GM21423 (cell line): Measurements from ENCODE around the gene RAP1GAP2.
A peak's percentile ranks its signal among the peaks of the same experiment; 100 is the strongest.
"Not testable (repeated sequence)": the region's sequence is repeated elsewhere in the genome, so short reads cannot be mapped to it uniquely, and the experiment has no call there.

Experiments
- ATAC-seq: cut with Tn5 transposase; IDR thresholded peaks from one replicate; pipeline ENCODE4 v1.9.1; 2021; ENCODE audit warnings: mild to moderate bottlenecking, moderate library complexity; ENCODE audit not compliant: unreplicated experiment

The RAP1GAP2 gene

DNA sequence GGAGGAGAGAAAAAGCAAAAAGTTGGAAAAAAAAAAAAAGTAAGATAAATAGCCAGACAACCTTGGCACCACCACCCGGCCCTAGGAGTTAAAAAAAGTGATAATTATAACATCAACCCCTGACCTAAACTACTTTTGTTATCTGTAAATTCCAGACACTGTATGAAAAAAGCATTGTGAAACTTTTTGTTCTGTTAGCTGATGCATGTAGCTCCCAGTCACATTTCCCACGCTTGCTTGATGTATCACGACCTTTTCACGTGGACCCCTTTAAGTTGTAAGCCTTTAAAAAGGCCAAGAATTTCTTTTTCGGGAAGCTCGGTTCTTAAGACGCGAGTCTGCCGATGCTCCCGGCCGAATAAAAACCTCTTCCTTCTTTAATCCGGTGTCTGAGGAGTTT lies 10.9 kb upstream of the RAP1GAP2 start:
- ATAC-seq, result not testable (repeated sequence)

DNA sequence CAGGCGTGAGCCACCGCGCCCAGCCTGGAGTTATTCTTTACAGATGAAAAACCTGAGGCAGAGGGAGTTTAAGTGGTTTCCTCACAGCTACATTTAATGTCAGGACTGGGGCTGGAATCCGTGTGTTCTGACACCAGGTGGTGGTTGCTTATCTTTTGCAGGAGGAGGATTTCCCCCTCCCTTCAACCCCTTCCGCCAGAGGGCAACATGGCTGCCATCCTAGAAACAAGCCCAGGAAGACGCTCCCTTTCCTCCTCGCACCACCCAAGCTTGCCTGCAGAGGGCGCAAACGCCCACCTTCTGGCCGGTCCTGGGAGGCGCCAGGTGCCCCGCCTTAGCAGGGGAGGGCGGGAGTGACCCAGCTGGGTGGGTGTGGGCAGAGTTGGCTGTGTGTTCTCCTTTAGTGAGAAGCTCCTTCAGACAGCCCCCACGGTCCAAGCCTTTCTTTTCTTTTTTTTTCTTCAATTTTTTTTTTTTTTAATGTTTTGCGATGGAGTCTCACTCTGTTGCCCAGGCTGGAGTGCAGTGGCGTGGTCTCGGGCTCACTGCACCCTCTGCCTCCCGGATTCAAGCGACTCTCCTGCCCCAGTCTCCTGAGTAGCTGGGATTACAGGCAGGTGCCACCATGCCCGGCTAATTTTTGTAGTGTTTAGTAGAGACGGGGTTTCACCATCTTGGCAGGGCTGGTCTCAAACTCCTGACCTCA lies 9.9 kb upstream of the RAP1GAP2 start:
- ATAC-seq, result peak; percentile 87

DNA sequence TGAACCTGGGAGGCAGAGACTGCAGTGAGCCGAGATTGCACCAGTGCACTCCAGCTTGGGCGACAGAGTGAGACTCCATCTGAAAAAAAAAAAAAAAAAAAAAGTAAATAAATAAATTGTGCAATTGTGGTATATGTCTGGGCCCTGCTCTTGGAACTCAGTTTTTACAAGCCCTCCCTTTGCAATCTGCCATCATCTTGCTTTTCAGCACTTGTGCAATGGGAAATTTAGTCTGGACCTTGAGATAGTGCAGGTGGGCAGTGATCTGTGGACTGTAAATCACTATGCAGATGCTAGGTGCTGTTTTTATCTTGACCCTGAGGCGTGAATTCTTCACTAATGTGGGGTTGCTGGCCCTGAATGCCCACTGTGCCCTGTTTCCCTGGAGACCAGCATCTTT lies 6.5 kb upstream of the RAP1GAP2 start:
- no peak for ATAC-seq

DNA sequence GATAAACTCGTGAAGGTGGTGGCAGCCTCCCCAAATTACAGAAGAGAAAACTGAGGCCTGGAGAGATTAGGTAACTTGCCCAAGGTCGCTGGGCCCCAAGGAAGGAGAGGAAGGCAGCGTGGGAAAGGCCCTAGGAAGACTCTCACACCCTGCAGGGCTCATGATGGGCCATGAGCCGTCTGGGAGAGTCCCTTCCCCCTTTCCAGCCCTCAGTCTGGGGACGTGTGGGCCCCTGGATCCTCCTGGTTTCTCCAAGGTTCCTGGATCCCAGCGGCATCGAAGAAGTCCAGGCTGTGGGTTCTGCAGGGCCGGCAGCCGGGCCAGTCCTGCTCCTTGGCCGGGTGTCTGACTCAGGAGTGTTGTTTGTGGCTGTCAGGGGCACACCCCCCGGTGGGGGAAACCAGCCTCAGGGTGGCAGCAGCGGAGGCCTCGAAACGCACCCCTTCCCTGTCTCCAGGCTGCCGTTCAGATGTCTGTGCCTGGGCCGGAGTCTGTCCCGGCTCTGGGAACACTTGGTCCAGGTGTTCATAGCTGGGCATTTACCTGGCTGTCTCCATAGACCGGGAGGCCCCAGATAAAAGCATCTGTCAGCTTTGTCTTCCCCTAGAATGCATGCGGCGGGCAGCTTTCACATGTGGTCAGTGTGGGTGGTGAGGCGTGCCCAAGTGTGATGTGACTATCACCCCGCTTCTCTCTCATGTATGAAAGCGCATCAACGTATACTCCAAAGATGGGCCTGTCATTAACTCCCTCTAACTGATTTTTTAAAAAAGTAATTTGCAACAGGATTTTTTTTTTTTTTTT lies 3.7 kb upstream of the RAP1GAP2 start:
- ATAC-seq, result peak; percentile 36

DNA sequence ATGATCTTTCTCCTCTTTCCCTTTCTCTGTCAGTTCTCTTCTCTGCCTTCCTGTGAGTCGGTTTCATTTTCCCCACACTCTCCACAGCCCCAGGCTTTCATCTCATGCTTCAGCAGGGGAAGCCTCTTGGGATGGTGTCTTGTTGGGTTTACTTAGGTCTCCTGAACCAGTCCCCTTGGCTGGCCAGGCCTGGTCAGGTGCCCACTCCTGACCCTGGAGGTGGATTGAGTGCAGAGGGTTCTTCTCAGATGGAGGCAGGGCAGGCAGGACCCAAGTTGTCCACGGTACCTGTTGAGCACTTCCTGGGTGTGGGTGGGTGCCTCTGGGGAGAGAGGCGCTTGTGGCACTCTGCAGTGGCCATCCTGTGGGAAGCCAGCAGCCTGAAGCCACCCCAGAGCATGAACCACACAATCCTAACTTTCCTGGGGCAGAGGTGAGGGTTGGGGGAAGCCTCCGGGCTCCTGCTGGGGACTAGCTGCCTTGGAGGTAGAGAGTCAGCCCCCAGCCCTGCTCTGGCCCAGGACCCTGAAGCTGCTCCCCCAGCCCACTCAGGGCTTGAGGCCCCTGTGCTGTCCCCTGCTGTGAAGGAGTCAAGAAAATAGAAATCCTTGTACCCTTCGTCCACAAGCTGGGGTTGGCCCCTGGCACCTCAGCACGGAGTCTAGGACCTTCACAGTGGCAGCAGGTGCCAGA lies 2.0 kb upstream of the RAP1GAP2 start:
- ATAC-seq, result no peak

DNA sequence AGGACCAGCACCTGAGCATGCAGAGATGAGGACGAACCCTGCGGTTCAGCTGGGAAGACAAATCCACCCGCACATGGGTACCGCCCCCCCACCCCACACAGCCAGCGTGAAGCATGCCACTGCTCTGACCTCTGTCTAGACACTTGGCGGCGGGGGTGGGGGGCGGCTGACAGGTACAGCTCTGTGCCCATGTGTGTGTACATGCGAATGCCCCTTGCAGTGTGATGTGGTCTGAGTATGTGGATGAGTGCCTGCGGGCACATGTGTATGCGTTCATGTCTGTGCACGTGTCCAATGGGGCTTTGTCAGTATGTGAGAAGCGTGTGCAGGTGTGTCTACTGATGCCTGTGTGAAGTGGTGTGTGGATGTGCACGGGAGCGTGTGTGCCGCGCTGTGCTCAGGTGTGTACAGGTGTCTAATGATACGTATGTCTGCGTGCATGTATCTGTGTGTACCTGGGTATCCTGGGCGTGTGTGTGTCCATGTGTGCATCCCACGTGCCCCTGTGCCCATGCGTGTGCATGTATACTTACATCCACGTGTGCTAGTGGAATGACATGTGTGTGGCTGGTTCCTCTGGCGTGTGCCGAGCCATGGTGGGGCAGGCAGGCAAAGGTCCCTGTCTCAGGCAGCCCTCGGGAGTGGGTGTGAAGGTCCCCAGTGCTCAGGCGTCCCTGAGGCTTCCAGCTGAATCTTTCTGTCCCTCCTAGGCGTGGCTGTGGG lies 636 bp upstream of the RAP1GAP2 start:
- no peak for ATAC-seq

DNA sequence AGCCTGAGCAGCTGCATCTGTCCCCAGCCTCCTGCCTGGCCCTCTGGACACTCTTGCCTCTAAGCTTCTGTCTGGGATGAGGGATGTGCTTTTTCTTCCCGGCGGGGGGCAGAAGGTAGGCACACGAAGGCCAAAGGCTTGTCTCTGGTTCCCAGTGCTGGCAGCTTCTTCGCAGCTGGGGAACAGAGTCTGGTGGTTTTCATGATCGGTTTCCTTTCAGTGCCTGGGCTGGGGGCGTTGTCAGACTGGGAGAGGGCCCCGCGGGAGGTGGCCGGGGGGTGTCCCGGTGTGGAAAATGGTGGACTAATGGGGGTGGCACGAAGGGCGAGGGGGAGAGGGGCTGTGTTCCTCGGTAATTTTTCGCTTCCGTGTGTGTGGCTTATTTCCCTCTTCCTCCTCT lies 988 bp downstream of the RAP1GAP2 start:
- ATAC-seq, result no peak

DNA sequence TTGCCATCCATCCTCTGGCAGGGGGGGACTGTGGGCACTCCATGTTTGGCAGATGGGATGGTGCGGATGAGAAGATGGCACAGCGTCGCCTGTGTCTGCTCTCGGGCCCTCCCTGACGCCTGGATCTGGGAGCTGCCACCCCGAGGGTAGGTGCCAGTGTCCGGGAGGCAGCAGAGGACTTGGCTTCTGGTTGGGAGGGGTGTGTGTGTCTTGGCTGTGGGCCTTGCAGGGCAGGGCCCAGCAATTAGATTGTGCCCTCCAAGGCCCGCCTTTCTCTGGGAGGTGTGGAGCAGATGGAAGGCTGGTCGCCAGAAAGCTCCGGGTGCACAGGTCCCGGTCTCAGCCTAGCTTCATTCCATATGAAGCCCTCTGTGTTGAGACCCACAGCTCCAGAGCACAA lies 1.4 kb downstream of the RAP1GAP2 start:
- ATAC-seq, result no peak

DNA sequence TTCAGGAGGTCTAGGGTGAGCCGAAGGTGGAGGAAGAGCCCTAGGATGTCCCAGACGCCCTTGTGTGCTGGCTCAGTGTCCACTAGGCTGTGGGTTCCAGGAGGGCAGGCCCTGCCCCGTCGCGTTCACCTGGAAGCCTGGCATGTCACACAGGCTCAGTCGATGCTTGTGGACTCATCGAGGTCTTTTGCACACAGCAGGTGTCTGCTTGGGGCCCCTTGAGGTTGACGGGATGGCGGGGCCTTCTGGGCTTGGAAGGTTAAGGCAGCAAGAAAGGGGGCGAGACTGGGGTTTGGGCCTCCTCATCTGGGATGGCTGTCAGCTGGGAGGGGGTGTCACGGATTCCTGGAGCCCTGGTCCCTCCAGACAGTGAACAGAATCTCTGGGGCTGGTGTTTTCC lies 1.9 kb downstream of the RAP1GAP2 start:
- no peak for ATAC-seq

DNA sequence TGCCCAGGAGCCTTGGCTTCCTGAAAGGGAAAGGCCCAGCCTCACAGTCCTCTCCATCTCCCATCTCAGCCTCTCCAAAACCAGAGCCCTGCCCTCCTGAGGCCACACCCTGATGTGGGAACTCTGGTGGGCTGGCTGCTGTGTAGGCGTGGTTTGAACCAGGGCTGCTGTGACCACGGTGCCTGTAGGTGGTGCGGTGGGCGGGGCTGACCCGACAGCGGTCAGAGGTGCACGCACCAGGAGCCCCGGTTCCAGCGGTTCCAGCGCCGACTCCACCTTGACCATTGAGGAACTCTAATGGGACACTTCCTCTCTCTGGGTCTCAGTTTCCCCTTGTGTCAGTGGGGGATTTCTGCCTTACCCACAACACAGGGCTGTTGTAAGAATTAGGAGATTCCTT lies 2.4 kb downstream of the RAP1GAP2 start:
- ATAC-seq, result no peak

DNA sequence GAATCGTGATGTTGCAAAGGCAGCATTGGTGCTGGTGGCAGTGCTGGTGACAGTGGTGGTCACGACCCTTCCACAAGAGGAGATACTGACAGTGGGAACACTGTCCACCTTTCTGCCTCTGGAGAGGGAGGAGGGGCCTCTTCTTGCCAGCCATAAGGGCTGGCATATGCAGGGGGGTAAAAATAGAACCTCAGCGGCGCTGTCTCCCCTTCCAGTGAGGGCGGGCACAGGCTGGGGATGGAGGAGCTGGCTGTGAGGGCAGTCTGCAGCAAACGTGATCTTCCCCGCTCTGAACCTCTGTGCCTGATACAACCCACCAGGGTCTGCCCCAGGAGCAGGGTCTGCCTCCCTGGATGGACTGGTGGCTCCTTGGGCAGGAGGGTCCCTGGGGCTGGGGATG lies 3.4 kb downstream of the RAP1GAP2 start:
- ATAC-seq, result no peak

DNA sequence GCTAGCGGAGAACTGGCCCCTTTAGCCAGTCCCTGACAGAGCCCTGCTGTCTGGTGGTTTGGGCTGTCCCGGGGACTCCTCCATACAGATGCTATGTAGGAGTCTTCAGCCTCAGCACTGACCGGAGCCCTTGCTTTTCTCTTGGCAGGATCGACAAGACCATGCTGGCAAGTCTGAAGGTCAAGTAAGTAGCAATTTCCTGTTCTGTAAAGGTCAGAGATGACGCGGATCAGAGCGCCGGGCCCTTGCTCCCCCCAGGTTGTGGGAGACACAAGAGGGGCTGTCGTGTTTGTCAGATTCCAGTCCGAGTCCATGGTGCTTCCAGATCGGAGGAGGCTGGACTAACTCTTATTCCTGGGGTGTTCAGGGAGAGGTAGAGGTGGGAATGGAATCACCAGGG lies 4.1 kb downstream of the RAP1GAP2 start:
- ATAC-seq, result no peak

DNA sequence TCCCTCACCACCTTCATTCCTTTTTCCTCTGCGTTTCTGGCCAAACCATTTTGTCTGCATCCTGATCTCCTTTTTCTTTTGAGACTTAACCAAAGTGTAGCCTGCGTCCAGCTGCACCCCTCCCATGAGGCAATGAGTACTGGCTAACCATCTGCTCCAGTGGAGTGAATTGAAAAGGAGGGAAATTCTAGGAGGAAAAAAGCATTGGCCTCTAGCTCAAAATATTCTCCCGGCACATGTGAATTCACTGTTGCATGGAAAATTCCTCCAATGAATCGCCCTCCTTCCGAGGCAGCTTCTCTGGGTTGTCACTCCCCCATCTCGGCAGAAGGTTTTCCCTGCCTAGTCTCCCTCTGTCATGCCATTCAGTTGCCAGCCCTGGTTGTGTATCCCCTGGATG lies 5.6 kb downstream of the RAP1GAP2 start:
- ATAC-seq, result no peak

DNA sequence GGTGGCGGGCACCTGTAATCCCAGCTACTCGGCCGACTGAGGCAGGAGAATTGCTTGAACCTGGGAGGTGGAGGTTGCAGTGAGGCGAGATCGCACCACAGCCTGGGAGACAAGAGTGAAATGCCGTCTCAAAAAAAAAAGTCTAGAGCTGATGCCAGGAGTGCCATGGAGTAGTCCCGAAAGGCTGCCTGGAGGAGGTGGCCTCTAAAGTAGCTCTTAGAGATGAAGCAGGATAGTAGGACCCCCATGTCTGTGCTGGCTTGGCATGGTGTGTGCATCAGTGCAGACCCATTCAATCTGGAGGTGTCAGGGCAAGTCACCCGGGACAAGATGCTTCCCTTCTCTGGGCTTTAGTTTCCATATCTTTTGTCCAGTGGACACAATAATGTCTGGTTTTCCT lies 6.3 kb downstream of the RAP1GAP2 start:
- no peak for ATAC-seq

DNA sequence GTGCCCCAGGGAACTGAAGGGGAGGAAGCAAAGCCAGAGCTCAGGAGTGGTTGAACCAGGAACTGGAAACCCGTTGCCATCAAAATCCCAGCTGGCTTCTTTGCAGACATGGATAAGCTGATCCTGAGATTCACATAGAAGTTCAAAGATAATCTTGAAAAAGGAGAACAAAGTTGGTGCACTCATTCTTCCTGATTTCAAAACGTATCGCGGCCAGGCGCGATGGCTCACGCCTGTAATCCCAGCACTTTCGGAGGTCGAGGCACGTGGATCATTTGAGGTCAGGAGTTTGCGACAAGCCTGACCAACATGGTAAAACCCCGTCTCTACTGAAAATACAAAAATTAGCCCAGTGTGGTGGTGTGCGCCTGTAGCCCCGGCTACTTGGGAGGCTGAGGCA lies 7.1 kb downstream of the RAP1GAP2 start:
- ATAC-seq, result no peak

DNA sequence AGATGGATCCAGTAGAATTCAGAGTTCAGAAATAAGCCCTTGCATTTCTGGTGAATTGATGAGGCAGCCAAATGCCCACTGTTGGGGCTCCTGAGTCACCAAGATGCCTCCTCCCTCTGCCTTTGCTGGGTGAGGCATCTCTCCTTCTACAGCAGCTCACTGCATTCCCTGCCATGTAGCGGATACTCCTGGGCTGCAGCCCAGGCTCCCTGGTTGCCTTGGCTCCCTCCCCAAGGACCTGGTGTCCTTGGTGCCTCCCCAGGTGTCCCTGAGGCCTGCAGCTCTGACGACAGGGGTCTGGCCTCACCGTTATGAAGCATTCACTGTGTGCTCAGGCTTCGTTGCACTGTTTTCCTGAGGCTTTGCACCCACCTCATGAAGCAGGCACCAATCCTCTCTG lies 7.7 kb downstream of the RAP1GAP2 start:
- ATAC-seq, result no peak

DNA sequence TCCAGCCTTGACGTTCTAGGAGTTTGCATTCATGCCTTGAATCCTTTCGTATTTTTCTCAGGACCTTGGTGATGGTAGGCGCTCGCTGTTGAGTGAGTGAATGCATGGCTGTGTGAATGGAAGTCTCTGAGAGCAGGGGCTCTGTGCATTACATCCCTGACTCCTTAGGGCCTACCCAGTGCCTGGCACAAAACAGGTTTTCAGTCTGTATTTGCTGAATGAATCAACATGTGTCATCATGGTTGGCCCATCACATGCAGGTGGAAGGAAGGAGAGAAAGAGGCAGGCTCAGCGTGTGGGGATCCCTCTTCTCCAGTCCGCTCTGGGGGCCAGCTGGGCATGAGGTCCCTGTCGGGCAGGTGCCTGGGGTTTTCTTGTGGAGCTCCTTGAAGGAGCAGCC lies 8.7 kb downstream of the RAP1GAP2 start:
- no peak for ATAC-seq

DNA sequence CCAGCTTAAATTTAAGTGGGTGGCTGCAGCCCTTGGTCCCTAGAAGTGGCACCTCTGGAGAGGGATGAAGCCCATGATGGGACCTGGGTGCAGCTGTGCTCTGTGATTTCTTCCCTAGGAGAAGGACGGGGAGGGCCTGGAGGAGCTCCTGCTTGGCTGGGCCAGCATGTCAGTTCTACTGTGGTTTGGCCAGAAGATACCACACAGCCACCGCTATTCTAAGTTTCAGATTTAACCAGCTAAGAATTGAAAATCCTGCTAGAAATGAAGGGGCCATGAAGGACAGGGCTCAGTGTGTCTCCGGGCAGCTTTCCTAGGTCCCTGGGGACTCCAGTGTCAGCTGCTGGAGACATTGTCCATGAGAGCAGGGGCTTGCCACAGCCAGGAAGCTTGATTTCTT lies 9.7 kb downstream of the RAP1GAP2 start:
- no peak for ATAC-seq

DNA sequence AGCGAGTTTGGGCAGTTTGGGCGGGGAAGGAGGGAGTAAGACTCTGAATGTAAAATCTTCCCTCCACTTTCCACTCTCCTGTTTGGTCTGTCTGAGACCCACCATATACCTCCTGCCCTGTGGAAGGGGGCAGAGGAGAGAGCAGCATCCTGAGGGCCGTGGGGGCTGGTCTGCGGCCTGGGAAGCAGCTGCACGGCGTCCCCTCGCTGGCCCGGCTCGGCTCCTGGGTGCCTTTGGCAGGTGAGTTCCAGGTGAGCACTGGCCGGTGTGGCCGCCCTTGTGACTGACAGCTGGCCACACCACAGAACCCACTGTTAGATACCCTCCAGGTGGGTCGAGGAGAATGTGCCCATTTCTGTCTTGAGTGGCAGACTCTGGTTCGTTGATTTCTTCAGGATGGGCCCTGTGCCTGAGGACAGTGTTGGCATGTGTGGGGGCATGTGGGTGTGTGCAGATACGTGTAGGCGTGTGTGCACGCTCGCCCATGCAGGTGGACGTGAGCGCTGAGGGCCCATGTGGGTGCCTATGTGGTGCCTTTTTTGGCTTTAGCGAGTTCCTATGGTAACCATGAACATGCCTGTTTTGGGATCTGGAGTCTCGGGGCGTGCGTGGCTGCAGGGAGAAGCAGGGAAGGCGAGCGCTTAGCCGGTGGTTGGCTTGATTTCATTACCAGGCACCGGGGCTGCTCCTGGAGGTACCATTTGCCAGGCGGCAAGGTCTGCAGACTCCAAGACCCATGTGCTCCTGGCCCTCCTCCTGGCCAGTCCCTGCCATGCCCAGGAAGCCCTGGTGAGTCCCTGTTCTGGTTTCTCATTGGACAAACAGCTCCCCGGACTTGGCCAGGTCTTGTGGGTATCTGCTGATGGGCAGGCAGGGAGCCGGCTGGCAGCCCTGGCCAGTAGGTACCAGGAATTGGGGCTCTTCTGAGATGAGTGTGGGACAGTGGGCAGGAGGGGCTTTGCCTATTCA lies 12.4 kb downstream of the RAP1GAP2 start:
- no peak for ATAC-seq

DNA sequence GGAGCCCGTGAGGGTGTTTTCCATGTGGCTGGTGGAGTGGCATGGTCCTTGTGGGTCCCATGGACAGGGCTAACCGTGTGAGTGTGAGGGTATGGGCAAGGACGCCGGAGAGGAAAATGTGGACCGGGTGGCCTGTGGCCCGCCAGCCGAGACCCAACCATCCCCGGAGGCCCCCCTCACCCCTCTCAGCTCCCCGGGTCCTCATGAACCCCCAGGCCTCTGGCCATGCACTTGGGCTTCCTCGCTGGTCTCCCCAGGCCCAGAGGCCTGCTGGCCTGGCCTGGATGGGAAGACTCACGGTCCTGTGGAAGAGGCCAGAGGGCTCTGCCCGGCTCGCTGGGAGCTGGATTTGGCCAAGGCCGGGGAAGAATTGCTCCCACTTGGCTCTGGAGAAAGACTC lies 13.1 kb downstream of the RAP1GAP2 start:
- ATAC-seq, result no peak
